Stimulated activated CD8-positive, alpha-beta memory T cell treated with anti-CD3 and anti-CD28 coated beads, Interleukin-7, amount 100 ng/mL, for 24 hours (primary cell): Measurements from ENCODE around the gene LMTK2.
A peak's percentile ranks its signal among the peaks of the same experiment; 100 is the strongest.

ENCODE experiments used
- DNase-seq: peaks from one replicate; pipeline ENCODE4 v3.0.0-alpha.2; 2020; ENCODE audit warnings: low read depth

The LMTK2 gene

DNA sequence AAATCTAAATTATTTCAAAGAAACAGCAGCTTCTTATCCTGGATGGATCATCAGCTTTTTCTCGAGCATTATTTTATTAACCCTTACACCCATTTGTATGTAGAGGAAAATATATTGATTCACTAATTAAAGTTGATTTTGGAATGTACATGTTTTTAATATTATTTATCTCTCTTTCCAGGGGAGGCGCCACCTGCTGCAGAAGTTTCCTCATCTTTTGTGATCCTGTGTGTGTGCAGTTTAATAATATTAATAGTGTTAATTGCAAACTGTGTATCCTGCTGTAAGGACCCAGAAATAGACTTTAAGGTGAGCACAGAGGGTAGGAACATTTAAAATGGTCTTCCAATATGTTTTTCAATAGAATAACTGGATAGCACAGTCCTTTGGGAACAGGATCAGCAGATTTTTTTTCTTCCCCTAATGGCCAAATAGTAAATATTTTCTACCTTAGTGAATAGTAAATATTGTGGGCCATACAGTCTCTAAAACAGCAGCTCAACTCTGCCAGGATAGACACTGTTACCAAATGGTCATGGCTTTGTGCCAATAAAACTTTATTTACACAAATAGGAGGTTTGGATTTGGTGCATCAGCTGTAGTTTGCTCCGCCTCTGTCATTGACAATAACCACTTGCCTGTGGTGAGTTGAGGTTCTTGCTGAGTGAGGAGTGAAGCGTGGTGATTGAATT lies 30.6 kb downstream of the LMTK2 start:
- no peak for DNase-seq

DNA sequence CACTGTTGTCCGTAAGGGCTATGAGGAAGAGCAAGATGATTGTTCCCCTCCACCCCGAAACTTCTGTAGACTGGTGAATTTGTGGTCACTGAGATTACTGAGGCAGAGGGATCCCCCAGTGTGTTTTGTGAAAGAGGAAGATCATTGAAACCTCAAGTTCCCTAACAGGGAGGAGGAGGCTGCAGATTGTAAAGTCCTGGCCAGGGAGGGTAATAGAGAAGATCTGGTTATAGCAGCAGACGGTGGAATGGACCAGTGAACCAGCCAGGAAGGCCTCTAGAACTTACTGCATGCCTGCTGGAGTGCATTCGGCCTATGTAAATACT lies 31.1 kb downstream of the LMTK2 start:
- no peak for DNase-seq

DNA sequence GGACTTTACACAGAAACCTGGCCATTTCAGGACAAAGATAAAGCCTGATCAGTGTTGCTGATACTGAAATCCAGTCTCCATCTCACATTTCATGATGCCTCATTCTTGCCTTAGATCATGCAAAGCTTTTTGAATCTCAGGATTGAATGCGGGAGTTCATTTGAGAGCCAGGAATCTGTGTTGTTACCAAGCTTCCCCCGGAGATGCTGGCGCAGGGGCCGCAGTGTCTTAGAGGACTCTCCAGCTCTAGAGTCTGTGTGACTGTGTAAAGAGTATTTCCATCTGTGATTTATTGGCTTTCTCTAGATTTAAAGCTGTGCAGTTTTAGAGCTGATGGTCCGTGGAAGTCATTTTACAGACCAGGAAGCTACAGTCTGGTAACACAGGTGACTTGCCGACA lies 32.0 kb downstream of the LMTK2 start:
- DNase-seq, result no peak

DNA sequence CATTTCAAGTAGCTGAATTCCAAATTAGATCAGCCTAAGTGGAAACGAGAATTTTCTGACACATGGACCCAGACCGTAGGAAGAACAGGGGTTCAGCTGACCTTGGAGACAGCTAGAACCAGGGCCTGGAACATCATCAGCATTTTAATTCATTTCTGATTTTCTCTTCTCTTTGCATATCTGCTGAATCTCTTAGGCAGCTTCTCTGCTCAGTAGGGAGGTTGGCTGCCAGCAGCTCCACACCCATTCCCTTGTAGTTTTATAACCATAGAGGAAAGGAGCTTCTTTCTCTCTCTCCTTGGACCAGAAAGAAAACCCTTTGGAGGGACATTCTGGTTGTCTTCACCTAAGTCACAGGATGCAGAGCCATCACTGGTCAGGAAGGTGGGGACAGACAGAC lies 36.0 kb downstream of the LMTK2 start:
- DNase-seq, result no peak

DNA sequence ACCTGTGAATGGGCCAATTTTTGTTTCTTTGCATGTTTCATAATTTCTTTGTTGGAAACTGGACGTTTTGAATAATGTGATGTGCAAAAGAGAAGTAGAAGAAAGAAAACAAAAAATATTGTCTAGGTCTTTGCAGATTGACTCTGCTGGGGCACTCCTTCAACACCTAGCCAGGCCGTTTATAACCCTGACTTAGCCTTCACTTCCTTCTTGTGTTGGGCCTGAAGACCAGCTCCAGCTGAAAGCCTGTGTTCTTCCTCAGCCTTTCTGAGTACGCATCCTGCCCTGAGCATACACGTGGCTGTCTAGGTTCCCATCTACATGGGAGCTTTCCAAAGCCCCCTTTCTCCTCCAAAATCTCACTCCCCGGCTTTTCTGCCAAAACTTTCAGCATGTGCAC lies 41.9 kb downstream of the LMTK2 start:
- DNase-seq, result no peak

DNA sequence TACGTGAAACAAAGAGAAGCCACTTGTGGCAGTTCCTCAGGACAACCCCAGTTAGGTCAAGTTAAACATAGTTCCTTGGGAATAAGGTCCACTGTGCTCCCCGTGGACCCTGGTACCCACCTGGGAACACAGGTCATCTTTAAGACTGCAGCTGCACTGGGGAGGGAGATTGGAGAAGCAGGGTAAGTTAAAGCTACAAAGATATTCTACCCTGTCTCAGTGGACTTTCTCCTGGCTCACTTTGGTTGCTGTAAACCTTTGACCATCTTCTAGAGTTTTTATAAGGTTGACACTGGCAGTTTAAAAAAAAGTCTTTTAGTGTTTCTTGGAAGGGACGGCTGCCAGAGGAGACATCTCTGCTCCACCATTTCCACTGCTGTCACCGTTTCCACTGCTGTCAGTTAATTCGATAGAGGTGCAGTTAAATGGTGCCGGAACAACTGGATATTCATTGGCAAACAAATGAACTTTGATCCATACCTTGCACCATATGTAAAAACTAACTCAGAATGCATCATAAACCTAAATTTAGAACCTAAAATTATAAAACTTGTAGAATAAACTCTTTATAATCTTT lies 42.5 kb downstream of the LMTK2 start:
- no peak for DNase-seq

DNA sequence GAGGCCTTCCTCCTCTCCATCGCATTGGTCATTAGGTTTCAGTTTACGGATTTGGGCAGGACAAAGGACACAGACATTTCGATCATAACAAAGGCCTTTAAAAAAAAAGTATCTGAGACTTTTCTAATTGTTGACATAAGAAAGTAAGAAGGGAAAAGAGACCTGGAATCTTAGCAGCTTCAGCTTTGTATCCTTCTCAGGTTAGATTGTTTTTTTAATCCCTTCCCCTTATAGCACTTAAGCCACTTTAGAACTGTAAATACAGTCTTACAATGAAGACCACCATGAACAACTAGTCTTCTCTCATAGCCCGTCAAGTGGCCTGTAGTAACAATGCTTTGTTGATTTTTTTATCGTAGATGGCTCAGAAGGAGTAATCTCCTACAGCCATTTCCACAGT lies 45.2 kb downstream of the LMTK2 start:
- no peak for DNase-seq

DNA sequence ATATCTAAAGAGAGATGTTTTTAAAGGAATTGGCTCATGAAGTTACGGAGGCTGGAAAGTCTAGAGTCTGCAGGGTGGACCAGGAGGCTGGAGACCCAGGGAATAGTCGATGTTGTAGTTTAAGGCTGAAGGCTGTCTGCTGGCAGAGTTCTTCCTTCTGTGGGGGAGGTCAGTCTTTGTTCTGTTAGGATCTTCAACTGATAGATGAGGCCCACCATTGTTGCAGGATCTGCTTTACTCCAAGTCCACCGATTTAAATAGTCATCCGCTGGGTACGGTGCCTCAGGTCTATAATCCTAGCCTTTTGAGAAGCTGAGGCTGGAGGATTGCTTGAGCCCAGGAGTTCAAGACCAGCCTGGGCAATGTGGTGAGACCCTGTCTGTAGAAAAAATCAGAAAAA lies 50.0 kb downstream of the LMTK2 start:
- no peak for DNase-seq

DNA sequence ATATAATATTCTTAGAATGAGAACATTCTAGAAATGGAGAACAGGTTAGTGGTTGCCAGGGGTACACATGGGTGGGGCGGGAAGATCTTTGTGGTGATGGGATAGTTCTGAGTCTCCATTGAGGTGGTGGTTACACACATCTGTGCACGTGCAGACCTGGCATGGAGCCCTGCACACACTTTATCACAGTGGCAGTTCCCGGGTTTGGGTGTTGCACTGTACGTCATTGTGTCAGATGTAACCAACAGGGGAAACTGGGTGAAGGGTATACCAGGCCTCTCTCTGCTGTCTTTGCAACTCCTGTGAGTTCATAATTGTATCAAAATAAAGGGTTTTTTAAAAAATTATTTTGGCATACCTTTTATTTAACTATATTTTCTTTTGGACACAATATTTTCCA lies 51.1 kb downstream of the LMTK2 start:
- DNase-seq, result no peak

DNA sequence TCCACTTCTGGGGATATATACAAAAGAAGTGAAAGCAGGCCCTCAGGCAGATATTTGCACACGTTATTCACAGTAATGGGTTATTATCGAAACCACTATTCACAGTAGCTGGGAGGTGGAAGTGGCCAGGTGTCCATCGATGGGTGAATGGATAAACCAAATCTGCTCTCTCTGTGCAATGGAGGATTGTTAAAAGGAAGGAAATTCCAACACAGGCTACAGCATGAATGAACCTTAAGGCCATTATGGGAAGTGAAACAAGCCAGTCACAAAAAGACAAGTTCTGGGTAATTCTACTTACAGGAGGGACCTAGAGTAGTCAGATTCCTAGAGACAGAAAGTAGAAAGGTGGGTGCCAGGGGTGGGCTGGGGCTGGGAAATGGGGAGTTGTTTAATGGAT lies 56.1 kb downstream of the LMTK2 start:
- no peak for DNase-seq

DNA sequence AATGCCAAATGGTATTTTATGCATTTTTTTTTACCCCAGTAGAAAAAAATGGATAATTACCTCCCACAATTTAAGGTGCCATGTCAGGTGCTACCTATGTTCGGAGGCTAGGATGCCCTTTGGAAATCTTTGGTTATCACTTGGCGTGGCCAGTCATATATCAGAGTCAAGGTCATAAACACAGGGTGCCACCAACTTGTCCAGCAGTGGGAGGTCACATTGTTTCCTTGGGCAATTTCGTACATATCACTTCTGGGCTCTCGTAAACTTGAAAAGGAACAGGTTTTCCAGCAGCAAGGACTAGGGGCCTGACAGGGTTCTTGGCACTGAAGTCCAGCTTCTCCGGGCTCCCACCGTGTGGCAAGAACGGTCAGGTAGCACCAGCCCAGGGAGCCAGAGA lies 56.6 kb downstream of the LMTK2 start:
- DNase-seq, result no peak

DNA sequence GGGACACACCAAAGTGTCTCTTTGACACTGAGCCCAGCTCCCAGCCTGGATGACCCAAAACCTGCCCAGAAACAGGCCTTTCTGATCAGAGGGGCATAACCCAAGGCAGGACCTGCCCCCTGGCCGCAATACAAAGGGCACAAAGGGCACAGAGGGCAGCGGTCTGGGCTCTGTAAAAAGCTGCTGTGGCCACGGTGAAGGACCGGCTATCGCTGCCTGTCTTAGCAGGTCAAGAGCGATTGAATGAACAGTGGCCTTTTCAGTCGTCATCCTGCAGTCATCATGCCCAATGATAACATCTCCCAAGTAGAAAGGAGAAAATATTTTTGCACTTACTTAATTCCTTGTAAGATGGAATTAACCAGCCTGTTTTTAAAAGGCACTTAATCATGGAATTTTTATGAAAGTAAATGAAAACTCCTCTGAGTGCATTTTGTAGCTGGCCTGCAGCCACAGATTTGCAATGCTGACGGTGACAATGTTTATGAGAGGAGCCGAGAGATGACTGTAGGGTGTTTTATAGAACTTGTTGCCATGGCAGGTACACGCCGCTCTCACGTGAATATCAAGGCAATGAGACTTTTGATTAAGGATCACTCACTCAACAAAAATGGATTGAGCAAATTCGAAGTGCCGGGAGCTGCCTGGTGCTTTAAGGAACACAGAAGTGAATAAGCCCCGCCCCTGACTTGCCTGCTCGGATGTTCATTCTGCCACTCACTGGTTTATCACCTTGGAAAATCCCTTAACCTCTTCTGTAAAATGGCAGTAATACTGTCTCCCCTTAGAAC lies 57.2 kb downstream of the LMTK2 start:
- DNase-seq, result no peak

DNA sequence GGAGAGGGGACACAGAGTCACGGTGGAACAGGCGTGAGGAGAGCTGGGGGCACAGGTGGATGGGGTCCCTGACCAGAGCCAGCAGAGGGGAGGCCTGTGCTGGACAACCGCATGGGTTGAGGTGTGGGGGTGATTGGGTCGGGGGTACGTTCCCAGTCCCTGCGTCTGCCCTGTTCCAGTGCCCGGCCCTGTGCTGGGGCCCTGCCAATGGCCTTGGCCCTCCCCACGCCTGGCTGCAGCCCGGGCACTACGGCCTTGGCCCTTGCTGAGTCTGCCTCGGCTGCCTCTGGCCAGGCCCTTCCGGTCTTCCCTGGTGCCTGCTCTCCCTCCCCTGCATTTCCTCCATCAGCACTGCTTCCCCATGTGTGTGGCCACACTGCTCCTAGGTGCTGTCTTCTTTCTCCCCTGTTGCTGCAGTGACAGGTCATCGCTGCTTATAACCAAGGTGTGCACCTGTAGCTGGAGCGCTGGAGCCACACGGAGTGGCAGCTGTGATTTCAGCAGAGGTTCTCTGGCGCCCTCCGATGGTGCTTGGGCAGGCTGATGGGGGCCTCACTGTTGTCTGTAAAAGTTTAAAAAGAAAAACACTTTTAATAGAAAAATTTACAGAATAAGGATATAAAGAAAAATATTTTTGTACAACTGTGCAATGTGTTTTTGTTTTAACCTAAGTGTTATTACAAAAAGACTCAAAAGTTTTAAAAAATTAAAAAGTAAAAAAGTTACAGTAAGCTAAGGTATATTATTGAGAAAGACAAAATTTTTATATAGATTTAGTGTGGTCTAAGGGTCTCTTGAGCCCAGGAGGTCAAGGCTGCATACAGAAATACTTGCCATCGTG lies 59.4 kb downstream of the LMTK2 start:
- DNase-seq, result peak; percentile 23

DNA sequence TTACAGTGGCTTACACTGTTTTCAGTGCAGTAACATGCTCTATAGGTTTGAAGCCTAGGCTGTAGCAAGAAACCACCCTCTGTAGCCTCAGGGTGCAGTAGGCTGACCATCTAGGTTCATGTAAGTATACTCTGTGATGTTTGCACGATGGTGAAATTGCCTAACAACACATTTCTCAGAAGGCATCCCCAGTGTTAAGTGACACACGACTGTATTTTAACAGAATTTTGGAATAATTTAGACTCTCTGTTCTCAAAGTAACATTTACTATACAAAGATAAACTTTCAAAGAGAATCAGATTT lies 60.0 kb downstream of the LMTK2 start:
- DNase-seq, result no peak

DNA sequence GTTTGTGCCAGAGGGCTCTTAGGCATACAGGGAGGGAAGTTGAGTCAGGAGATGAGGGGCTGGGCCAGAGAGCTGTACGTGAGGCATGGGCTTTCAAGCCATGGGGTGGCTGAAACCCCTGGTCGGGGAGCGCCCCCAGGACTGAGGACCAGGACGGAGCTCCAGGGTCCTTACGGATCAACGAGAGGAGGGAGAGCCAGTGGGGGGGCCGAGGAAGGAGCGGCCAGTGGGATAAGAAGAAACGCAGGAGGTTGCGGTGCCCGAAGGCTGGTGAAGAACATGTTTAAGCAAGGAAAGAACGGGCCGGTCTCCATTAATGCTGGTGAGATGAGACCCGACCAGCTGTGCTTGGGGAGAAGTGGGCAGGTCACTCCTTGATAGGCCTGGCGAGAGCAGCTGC lies 61.0 kb downstream of the LMTK2 start:
- DNase-seq, result no peak

DNA sequence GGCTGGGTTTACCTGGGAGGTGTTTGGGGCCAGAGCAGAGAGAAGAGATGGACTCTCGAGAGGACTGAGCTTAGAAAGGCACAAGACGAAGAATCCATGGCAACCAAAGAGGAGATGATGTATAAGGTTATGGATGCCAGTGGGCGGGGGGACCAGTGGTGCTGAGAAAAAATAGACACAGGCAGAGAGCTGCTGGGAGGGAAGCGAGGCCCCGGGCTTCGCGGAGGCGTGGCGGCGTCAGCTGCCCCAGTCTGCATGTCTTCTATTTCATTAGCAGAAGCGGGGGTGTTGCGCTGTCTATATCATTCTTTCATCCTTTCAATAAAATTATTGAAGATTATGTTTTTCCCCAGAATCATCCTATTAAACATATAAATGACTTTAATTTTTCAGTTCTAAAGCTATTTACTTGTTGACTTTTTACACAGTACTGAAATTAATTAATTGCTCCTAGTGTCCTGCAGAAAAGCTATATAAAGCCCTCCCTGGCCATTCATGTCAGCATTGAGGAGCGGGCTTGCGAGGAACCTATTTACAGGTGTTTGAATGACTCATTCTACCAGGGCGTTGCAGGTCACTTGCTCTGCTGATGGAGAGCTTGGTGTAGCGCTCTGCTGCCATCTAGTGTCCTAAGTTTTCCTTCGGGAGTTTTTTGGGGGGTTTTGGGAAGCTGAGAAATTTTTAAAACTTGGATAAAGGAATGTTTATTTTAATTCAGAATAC lies 61.7 kb downstream of the LMTK2 start:
- DNase-seq, result peak; percentile 15

DNA sequence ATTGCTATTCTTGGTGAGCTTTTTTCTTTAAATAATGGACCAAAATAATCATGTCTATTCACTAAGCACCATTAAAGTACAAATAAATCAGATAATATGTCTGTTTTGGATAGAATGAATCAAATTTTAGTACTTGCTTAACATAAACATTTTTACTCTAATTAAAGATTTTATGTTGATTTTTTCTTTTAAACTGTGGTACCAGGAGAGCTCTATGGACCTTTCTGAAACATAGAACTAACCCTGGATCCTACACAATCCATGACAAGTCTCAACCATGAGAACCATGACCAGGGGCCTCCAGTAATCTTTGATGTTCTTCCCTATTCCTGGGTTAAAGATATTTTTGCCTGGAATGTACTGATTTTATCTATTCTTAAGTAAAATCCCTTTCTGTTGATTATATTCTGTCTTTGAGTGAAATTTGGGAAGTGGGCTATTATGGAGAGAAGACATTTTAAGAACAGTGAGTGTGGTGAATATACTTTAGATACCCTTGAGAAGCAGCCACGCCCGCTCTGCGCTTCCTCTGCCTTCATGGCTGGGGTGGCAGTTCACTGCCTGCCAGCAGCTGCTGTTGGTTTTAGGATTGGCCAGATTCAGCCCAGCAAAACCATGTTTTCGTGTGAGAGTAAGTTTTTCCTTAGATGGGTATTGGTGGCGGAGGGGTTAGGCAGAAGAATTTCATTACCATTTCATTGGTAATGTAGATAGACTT lies 62.4 kb downstream of the LMTK2 start:
- no peak for DNase-seq

DNA sequence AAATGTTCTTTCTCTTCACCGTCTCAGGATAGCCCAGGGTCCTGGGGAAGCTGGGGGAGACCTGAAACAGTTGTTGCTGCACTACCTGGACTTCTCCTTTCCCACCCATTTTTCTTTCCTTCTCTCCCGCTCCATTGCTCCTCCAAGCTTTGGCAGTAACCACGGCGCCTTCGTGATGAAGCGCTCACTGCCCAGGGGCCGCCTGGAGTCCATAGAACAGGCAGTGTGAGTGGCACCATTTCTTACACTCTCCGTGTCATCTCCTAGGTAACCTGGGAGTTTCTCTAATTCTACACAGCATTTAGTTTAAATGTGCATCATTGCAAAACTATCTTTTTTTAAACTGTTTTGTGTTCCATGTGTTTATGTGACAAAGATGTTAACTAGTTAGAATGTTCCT lies 64.3 kb downstream of the LMTK2 start:
- DNase-seq, result no peak

DNA sequence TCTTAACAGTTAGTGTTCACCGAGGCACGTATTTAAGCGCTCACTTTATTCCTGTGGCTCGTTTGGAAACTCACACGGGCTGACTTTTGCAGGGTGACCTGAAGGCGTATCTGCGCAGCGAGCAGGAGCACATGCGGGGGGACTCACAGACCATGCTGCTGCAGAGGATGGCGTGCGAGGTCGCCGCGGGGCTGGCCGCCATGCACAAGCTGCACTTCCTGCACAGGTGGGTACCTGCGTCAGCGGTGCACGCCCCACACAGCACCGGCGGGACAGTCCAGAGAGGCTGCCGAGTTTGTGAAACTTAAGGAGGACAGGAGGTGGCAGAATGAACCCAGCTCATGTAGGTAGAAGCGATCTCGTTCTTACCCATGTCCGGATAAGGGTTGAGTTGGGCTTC lies 64.8 kb downstream of the LMTK2 start:
- no peak for DNase-seq

DNA sequence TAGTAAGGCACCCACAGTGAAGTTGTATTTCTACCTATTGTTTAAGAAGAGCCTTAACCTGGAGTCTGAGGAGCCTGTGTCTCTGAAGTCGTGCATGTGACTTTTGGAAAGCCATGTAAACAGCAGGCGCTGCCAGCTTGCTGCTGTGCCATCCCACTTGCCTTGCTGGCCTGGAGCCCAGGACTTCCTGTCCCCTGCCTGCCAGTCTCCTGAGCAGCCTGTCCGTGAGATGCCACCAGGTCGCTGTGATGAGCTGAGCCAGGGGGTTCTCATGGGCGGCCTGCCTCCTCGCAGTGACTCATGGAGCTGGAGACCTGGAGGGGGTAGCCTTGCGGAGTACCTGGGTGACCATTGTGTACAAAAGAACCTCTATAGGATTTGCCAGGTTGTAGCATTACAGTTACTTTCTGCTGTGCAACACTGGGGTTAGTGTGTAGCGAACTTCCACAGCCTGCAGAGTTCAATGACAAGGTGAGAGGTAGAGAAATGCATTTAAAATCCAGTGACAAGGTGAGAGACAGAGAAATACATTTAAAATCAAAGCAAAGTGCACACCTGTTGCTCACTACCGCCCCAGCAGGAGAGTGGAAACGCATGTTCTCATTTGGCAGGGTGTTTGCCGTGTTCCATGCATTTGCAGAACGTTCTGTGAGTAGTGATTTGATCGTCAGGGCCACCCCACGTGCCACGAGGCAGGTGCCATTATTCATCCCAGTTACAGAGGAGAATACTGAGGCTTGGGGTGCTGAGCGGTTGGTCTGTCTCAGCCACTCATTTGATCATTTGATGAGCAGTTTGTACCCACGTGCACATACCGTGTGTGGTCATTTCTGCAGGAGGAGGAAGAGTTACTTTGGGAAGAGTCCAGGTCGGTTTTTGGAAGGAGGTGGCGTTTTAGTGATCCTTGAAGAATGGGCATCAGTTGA lies 67.9 kb downstream of the LMTK2 start:
- DNase-seq, result no peak
